ENCODE results near the gene KRTAP20-1. TPM values are rescaled to one million over a fixed set of nuclear protein-coding genes. Genes with fewer than 3 reads are reported as not detected.

KRTAP20-1 gene
- total RNA-seq, 2 donors from 2014 or later = not detected

DNA sequence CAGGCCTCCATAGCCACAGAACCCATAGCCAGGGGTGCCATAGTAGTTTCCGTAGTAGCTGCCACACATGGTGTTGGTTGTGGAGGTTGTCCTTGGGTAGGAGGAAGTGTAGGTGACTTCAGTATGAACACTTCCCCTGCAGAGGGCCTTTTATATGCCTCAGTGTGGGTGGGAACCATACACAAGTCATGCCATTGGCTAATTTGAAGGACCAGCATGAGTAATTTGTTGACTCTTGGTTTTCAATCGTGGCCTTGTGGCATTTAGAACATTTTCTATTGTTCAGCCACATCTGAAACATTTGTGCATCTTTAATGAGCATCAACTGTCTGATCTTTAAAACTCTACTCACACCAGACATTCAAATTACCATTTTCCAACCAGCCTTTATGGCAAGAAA lies 2.4 kb upstream of the KRTAP20-1 start, which contains the start of gene KRTAP6-1:
TSS of gene KRTAP6-1 (minus strand) at position 95 of the 400 bp plus-strand sequence. CDS start at position 69, 26 bp downstream.
- no peak for DNase-seq
- Mint-ChIP-seq H3K36me3 (ENCODE audit: low read depth) (no peaks in the 10 kb centered on the region), H3K4me1 (no peaks in the 10 kb centered on the region), H3K9me3 (peaks cover 36% of the 10 kb centered on the region), H3K27ac (no peak within 1 kb of the TSS), H3K4me3 (no peak within 1 kb of the TSS), H3K27me3 (ENCODE audit: insufficient read depth) (no peaks in the 10 kb centered on the region)
- Histone ChIP-seq H3K36me3 (ENCODE audit: control insufficient read depth, insufficient read depth, low read length) (no peaks in the 10 kb centered on the region), H3K27me3 (ENCODE audit: control insufficient read depth, insufficient read depth, low read length, poor library complexity, severe bottlenecking) (no peaks in the 10 kb centered on the region), H3K4me1 (ENCODE audit: control insufficient read depth, insufficient read depth, low read length) (no peaks in the 10 kb centered on the region), H3K27ac (ENCODE audit: low read depth, low read length) (no peak within 1 kb of the TSS), H3K9ac (ENCODE audit: extremely low read depth, low read length, poor library complexity, severe bottlenecking) (no peak within 1 kb of the TSS), H3K9me3 (ENCODE audit: control insufficient read depth, low read length) (no peaks in the 10 kb centered on the region), H3K4me3 (ENCODE audit: low read length) (no peak within 1 kb of the TSS)
- WGBS, 2 experiments (ENCODE audit: insufficient coverage in 1 of 2, insufficient read length in 1 of 2) = 82 to 87% methylated on average over 1 to 2 of the region's 2 CpGs
- no peak for TF ChIP-seq CTCF (conservative IDR thresholded peaks at IDR 0.05)

GRCh38 chr21:30615199-30615598 lies 1.0 kb upstream of the KRTAP20-1 start:
- no peak for DNase-seq
- no peak overlapping the region for H3K4me3 Mint-ChIP-seq
- Histone ChIP-seq H3K4me1 (ENCODE audit: control insufficient read depth, insufficient read depth, low read length) (no peaks in the 10 kb centered on the region), H3K9me3 (ENCODE audit: control insufficient read depth, low read length) (no peaks in the 10 kb centered on the region), H3K36me3 (ENCODE audit: control insufficient read depth, insufficient read depth, low read length) (no peaks in the 10 kb centered on the region), H3K27me3 (ENCODE audit: control insufficient read depth, insufficient read depth, low read length, poor library complexity, severe bottlenecking) (no peaks in the 10 kb centered on the region), H3K27ac (ENCODE audit: low read depth, low read length) (no peak overlapping the region), H3K9ac (ENCODE audit: extremely low read depth, low read length, poor library complexity, severe bottlenecking) (no peak overlapping the region), H3K4me3 (ENCODE audit: low read length) (no peak overlapping the region)
- peaks cover 37% of the 10 kb centered on the region for H3K9me3 Mint-ChIP-seq
- TF ChIP-seq CTCF (conservative IDR thresholded peaks at IDR 0.05) = no peak
- no peak overlapping the region for H3K27ac Mint-ChIP-seq
- no peaks in the 10 kb centered on the region for H3K27me3 Mint-ChIP-seq (ENCODE audit: insufficient read depth)
- H3K4me1 Mint-ChIP-seq = no peaks in the 10 kb centered on the region
- no peaks in the 10 kb centered on the region for H3K36me3 Mint-ChIP-seq (ENCODE audit: low read depth)

DNA sequence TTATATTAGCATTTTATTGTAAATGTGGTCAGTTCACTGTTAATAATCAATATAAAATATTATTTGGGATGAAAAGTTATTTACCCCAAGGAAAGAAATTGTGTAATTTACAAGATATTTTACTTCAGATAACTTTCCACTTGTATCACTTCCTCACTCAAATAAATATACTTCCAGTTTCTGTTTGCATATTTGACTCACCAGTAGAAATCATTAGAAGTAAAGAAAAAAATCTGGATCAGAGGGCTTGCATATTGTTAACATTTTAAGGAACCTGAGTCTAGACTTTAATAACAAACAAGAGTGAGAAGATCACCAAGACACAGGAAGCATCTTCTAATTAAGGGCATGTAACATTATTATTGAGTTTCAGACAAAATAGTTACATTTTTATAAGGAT lies 3.9 kb downstream of the KRTAP20-1 start:
- no peaks in the 10 kb centered on the region for H3K27me3 ChIP-seq (ENCODE audit: control insufficient read depth, insufficient read depth, low read length, poor library complexity, severe bottlenecking)
- H3K27ac ChIP-seq (ENCODE audit: low read depth, low read length) = no peak overlapping the region
- Mint-ChIP-seq H3K27ac (no peak overlapping the region), H3K27me3 (ENCODE audit: insufficient read depth) (no peaks in the 10 kb centered on the region), H3K36me3 (ENCODE audit: low read depth) (no peaks in the 10 kb centered on the region), H3K4me1 (no peaks in the 10 kb centered on the region), H3K9me3 (peaks cover 36% of the 10 kb centered on the region), H3K4me3 (no peak overlapping the region)
- no peak for TF ChIP-seq CTCF (conservative IDR thresholded peaks at IDR 0.05)
- H3K9me3 ChIP-seq (ENCODE audit: control insufficient read depth, low read length) = no peaks in the 10 kb centered on the region
- no peak overlapping the region for H3K9ac ChIP-seq (ENCODE audit: extremely low read depth, low read length, poor library complexity, severe bottlenecking)
- no peak for DNase-seq
- no peaks in the 10 kb centered on the region for H3K36me3 ChIP-seq (ENCODE audit: control insufficient read depth, insufficient read depth, low read length)
- no peaks in the 10 kb centered on the region for H3K4me1 ChIP-seq (ENCODE audit: control insufficient read depth, insufficient read depth, low read length)
- H3K4me3 ChIP-seq (ENCODE audit: low read length) = no peak overlapping the region
